GM19372 (cell line): Measurements from ENCODE around the gene RACGAP1.
"Not testable (repeated sequence)": the region's sequence is repeated elsewhere in the genome, so short reads cannot be mapped to it uniquely, and the experiment has no call there.

Source experiments
- ATAC-seq: cut with Tn5 transposase; IDR thresholded peaks from one replicate; pipeline ENCODE4 v1.9.1; 2021; ENCODE audit warnings: mild to moderate bottlenecking, low read depth, moderate library complexity; ENCODE audit not compliant: unreplicated experiment

RACGAP1 gene

GRCh38 chr12:49998453-49998852 is 26.8 kb downstream of the RACGAP1 start:
- ATAC-seq, result no peak

GRCh38 chr12:49990273-49990672 is 35.0 kb downstream of the RACGAP1 start:
- no peak for ATAC-seq

- ATAC-seq, result not testable (repeated sequence)
These were observed 35.9 kb downstream of the RACGAP1 start for GRCh38 chr12:49989400-49989799.

- ATAC-seq, result no peak
These were observed 37.5 kb downstream of the RACGAP1 start for GRCh38 chr12:49987625-49988303.

DNA sequence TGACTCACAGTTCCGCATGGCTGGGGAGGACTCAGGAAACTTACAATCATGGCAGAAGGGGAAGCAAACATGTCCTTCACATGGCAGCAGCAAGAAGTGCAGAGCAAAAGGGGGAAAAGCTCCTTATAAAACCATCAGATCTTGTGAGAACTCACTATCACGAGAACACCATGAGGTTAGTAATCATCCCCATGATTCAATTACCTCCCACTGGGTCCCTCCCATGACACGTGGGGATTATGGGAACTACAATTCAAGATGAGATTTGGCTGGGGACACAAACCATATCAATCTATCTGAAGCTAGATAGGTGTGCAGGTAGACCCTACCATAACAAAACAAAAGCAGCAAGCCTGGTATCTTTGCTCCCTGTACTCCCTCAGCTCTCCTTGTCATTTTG is 38.8 kb downstream of the RACGAP1 start:
- ATAC-seq, result not testable (repeated sequence)

DNA sequence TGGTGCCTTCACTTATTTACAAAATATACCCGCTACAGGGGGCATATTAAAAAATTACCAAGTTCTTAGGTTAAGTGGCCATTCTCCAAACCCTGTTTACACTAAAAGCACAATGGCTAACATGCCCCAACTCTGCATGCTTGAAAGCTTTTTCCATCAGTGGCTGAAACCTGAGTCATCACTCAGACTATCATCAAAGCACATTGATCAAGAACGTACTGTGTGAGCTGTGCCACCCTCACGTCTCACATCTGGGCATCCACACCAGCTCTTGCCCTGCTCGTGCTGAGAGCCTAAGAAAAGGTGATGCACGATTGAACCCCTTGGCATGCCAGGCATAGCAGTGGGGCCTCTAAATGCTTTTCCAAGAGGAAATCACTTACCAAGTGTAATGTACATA is 39.3 kb downstream of the RACGAP1 start:
- no peak for ATAC-seq

GRCh38 chr12:49984476-49985359 is 40.6 kb downstream of the RACGAP1 start:
- ATAC-seq, result no peak

GRCh38 chr12:49983892-49984291 is 41.4 kb downstream of the RACGAP1 start:
- ATAC-seq, result no peak

DNA sequence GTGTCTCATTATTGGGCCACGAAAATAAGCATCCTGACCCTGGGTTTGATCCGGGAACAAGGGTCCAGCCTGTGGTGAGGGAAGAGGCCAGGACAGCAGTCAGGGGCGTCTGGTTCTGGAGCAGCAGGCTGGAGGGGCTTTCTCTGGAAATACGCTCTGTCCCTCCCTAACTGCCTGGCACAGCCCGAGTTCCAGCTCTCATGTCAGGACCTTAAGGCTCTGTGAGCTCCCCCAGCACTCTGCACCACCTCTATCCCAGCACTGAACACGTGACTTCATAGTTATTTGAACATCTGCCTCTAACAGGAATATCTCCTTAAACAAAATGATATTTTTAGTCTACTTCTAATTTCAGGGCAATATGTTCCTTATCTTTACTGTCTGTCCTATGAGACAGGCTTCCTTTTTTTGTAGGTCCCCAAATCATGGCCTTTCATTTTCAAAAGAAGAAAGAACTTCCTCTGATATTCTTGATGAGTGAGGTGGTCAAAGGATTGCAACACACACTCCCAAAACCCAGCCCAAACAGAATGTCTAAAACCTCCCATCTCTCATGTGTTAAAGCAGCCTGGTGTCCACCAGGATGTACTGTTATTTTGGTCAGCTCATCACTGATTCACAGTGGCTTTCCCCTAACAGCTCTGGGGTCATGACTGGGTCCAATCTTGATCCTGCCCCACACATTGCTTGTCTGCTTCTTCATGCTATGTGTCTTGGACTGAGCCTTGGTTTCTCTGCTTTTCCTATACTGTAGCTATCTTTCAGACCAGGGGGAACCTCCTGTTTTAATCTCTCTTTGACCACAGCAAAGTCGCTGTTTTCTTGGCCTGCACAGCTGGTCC is 42.8 kb downstream of the RACGAP1 start:
- ATAC-seq, result no peak

GRCh38 chr12:49980501-49981349 is 44.6 kb downstream of the RACGAP1 start:
- ATAC-seq, result no peak

DNA sequence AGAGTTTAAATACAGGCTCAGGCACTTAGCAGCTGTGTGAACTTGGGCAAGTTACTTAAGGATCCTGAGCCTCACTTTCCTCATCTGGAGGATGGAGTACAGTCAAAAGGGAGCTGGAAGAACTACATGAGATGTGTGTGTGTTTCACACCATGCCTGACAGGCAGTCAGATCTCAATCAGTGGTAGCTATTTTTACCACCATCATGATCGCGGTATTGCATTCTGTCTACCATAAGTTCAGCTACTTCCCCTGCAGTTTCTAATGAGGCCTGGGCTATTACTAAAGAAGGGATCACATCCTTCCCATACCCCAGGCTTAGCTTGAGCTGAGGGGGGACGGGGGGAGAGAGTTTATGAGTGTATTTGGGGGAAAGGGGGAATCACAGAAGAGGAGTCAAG is 45.5 kb downstream of the RACGAP1 start:
- no peak for ATAC-seq

DNA sequence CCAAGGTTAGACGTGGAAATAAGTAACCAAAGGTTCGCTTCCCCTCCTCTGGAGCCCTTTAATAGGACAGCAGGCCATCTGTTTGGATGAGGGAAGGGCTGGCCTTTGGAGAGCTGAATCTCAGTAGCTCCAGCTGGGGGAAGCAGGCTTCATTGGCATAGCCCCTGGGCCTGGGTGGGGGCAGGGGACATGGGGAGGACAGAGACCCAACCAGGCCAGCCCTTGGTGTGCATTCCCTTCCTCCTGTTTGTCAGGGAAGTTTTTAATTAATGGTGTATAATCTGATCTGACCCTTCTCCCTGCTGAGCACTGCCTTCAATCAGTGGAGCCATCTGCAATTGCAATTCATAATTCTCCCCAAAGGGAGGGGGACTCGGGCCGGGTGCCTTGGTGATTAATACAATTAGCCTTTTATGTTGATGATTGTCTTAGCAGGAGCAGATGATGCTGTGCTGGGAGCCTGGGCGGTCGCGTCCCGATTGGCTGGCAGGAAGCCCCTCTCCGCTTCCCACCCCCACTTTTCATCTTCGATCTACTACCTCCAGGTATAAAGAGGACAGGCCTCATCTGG is 46.2 kb downstream of the RACGAP1 start:
- ATAC-seq, result no peak

GRCh38 chr12:49978125-49978524 is 47.2 kb downstream of the RACGAP1 start:
- no peak for ATAC-seq

GRCh38 chr12:49976557-49976956 is 48.7 kb downstream of the RACGAP1 start:
- no peak for ATAC-seq

DNA sequence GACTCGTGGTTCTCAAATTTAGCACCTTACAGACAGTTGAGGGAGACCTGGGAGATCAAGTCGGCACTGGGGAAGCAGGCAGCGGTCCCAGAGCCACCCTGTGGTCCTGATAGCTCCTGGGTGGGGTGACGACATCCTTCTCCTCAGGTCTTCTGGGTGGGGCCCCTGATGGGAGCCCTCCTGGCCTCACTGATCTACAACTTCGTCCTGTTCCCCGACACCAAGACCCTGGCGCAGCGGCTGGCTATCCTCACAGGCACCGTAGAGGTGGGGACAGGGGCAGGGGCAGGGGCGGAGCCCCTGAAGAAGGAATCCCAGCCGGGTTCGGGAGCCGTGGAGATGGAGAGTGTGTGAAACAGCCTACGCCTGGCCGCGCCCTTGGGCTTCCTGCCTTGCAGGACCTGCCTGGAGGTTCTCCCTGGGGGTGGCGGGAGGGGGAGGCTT is 50.0 kb downstream of the RACGAP1 start:
- ATAC-seq, result no peak

- ATAC-seq, result no peak
These were observed 50.5 kb downstream of the RACGAP1 start for GRCh38 chr12:49974677-49975317.

DNA sequence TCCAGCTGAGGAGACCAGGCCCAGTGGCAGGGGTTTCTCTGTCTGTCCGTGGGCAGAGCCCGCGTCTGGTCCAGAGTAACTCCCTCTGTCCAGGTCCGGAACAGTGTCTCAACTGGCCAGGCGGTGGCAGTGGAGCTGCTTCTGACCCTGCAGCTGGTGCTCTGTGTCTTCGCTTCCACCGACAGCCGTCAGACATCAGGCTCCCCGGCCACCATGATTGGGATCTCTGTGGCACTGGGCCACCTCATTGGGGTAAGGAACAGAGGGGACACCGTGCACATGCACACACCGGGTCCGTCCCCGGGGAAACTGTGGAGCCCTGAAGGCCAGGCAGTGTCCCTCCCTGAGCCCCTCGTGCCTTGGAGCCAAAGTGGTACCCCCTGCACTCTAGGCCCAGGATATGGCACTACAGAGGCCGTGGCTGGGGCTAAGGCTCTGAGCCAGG is 51.0 kb downstream of the RACGAP1 start:
- ATAC-seq, result no peak

DNA sequence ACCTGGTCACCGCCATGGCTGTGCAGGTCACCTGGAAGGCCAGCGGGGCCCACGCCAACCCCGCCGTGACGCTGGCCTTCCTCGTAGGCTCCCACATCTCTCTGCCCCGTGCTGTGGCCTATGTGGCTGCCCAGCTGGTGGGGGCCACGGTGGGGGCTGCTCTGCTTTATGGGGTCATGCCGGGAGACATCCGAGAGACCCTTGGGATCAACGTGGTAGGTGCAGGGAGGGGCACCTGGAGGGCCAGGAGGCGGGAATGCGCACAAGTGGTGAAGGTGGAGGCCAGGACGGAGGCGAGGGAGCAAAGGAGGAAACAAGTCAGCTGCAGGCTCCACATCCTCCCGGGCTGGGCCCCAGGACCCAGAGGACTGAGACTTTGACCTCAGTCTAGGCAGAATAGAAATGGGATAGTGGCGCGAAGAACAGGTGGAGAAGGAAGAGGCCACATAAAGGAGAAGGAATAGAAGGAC is 51.9 kb downstream of the RACGAP1 start:
- ATAC-seq, result no peak
